HG03103 (cell line): Measurements from ENCODE around the gene CC2D2A.
"Not testable (repeated sequence)": the region's sequence is repeated elsewhere in the genome, so short reads cannot be mapped to it uniquely, and the experiment has no call there.

Experiments used
- ATAC-seq: cut with Tn5 transposase; IDR thresholded peaks from one replicate; pipeline ENCODE4 v1.9.1; 2021; ENCODE audit warnings: low read depth; ENCODE audit not compliant: unreplicated experiment

CC2D2A gene

GRCh38 chr4:15513545-15513944, 43.9 kb downstream of the CC2D2A start:
- no peak for ATAC-seq

DNA sequence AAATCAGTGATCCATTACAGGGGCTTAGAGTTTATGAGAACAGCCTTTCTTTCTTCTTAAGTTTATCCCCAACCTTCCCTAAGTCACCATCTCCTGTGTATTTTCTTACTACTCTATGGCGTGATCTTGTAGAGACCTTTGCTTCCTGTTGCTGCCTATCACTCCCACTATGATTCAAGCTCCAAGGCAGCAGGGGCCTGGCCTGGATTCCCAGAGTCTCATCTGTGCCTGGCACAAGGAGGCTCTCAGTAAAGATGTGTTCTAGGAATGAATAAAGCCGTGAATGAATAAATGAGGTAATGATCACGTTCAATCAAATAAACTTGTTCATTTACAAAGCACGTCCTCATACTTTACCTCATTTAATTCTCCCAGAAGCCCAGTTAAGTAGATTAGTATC, 45.4 kb downstream of the CC2D2A start:
- no peak for ATAC-seq

GRCh38 chr4:15516494-15516893, 46.8 kb downstream of the CC2D2A start:
- ATAC-seq = no peak

- not testable (repeated sequence) for ATAC-seq
Measured at GRCh38 chr4:15517681-15518080, 48.0 kb downstream of the CC2D2A start.

GRCh38 chr4:15521442-15522039, 51.9 kb downstream of the CC2D2A start:
- no peak for ATAC-seq

DNA sequence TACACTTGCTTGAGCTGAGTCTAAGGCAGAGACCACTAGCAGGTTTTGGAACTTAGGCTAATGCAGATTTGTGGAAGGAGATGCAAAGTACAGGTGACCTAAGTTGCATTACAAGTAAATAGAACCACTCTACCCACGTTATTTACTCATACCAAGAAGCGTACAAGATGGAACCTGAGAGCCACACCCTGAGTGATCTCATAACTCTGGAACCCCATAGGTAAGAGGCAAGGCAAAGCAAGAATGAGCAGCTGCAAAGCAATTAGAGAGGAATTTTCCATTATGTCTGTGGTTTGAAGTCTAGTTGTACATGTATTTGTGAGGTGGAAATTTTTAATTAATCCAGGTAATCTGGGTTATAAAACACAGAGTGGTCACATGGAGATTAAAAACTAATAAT, 55.4 kb downstream of the CC2D2A start:
- ATAC-seq = no peak

DNA sequence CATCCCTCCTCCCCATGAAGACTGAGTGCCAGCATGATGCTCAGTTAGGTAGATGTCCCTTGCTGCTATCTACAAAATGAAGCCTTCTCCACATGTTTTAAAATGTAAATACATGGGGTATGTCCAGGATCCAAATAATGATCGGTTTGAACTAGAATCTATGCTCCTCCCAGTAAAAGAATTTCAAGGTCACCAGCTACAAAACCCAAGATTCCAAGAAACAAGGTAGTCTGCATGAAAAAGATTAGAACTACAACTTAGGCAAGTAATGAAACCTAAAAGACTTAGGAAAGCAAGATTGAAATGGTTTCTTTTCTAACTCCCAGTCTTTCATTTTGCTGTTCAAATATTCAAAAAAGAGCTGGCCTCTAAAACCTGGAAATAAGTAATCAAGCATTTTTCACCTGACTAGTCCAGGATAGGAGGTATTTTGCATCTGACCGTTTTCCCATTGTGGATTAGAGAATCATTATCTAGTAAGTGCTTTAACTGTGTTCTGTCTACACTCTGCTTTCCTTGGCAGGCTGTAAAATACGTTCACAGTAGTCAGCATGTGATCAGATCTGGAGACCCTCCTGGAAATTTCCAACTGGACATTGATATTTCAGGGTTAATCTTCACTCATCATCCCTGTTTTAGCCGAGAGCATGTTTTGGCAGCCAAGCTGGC, 57.4 kb downstream of the CC2D2A start:
- no peak for ATAC-seq

GRCh38 chr4:15531792-15532191, 62.1 kb downstream of the CC2D2A start:
- no peak for ATAC-seq

GRCh38 chr4:15533817-15534216, 64.1 kb downstream of the CC2D2A start:
- ATAC-seq = no peak

GRCh38 chr4:15535599-15535998, 65.9 kb downstream of the CC2D2A start:
- no peak for ATAC-seq

DNA sequence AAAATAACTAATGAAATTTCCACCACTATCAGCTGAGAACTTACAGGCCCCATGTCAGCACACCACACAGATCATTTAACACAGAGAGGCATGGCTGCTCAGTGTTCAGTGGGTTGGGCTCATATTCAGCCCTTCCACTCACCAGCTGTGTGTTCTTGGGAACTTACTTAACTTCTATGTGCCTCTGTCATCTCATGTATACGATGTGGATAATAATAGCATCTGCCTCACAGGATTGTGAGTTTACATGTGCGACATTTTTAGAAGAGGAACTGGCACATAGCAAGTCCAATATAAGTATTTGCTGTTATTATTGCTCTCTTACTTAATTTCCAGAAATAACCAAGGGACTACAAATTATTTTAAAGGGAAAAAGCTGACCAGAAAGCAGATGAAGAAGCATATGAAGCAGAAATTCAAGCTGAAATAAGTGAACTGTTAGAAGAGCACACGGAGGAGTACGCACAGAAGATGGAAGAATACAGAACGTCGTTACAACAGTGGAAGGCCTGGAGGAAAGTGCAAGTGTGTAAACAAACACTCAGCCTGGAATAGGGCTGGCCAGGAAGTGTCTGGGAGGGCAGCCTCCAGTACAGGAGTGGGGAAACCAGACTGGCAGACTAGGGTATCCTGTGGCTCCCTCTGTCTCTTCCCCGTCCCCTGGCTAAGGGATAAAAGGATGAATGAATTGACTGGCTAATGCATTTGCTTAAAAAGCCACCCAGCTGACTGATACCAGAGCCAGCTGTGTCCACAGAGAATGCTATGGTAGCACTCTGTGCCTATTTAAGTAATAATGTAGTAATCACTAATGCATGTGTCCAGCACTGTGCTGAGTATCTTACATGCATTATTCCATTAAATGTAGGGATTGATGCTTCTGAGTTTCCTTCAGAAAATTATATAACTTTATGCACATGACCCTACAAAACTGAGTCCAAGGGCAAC, 67.1 kb downstream of the CC2D2A start:
- no peak for ATAC-seq

- no peak for ATAC-seq
Measured at GRCh38 chr4:15541941-15542340, 72.3 kb downstream of the CC2D2A start.

DNA sequence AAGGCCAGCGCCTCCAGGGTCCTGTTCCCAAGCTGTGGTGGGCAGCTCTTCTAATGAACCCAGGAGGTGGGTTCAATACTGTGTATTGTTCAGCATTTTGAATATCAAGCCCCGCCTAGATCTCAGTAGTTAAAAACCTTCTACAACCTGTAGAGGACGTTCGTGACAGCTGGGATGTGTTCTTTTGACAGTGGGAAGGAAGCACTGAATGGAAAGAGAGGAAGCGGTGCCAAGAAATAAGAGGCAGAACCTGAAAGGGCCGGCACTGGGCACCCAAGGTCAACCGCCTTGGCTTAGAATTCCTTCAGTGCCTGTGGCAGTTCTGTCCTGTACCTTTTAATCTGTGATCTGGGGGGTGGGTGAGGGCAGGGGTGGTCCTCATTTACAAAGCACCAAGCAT, 73.1 kb downstream of the CC2D2A start:
- ATAC-seq = no peak

DNA sequence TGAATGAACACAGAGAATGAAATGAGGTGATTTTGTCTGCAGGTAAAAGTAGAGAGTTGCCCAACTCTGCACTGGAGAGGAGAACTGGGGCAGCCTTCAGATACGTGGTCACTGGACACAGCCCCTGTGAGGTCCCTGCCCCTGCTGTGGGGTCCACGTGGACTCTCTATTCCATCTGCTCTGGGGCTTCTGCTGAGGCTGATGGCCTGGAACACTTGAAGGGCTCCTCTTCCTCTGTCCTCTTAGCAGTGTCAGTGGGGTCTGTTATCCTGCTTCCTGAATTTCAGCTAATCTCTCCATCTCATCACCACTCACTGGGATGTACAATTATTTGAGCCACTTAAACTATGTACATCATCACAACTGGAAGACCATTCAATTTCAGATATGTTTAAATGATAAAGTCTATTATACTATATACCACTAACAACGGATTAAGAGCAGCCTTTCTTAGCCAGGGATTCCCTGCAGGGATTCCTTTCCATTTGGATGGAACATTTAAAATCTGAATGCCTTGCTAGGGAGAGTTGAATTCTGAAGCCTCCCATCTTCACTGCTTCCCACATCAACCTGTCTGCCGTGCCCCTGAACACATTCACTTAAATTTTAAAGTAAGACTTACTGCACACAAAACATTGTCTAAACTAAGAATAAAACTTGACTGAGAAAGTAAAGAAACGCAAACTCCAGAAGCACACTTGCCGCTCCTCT, 74.0 kb downstream of the CC2D2A start:
- ATAC-seq = no peak

DNA sequence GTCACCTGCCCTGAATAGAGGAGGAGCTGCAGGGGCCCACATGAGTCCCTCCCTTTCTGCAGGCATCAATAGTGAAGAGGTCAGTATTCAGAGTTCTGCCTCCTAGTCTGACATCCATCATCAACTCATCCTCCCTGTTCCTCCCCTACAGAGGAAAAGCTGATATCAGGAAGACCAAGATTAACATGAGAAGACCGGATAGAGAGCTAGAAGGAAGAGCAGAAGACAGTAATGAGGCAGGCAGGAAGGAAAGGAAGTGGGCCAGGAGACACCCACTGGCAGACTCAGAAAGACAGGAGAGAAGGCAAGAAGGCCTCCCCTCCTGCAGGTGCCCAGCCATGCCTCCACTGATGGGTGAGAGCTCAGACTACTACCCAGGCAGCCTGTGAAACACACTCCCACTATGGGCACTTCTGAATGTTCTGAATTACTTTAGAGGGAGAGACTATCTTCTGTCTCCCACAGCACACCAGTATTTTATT, 74.6 kb downstream of the CC2D2A start:
- no peak for ATAC-seq

DNA sequence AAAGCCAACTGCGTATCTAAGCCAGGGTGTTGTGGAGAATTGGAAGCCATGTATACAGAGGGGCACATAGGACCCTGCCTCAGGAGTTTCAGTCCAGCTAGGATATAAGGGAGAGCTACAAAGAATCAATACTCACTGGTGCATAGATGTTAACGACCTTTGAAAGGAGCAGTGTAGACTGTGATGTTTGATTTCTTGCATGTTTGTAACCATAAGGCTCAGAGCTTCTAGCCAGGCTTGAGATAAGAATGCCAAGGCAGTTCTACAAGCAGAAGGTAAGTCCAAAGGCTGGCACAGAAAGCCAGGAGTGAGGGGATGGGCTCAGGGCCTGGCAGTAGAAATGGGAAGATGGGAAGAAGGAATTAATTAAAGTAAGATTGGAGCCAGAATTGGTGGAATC, 75.7 kb downstream of the CC2D2A start:
- ATAC-seq = no peak

DNA sequence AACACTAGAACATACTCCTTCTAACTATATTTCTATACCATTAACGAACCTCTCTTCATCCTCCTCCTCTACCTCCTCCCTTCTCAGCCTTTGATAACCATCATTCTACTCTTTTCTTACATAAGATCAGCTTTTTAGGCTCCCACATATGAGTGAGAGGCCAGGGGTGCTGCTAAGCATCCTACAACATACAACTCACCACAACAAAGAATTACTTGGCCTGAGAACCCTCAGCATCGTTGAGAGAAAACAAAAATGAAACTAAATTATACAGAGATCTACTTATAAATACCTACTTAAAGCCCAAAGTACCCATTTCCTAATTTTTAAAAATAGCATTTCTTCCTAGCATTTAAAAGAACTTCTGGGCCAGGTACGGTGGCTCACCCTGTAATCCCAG, 77.7 kb downstream of the CC2D2A start:
- ATAC-seq = no peak

- no peak for ATAC-seq
Measured at GRCh38 chr4:15550491-15550890, 80.8 kb downstream of the CC2D2A start.

DNA sequence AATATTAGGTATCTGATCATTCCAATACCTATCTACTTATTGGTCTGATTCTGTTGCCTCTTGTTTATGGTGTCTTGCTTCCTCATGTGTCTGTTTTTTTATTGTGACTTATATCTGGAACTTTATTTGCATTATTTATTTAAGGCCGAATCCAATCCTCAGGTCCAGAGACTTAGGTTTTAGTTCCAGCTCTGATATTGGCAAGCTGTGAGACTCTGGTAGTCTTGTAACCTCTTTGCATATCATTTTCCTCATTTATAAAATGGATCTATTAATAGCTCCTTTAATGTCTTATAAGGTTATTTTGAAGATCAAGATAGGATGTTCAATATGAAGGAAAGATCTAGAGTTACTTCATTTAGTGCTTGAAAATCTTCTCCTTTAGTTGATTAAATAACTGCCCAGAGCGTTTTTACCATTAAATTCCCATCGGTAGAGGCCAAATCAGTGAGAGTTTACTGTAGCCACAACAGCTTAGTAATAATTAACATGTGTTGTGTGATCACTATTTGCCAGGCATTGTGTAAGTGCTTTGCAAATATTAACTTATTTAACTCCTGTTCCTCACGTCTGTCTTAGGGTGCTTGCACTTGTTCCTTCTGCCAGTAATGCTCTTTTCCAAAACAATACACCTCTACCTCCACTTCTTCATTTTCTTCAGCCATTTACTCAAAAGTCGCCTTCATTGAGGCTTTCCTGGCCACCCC, 82.2 kb downstream of the CC2D2A start:
- ATAC-seq = no peak
